DND-41 (cell line): ENCODE data around the gene CNOT11.

ENCODE experiments used
- ATAC-seq: fragments of 200-7000 bp; cut with Tn5 transposase; 3 replicates; pipeline ENCODE4 v1.9.1; 2021; ENCODE audit warnings: low read depth; ENCODE audit not compliant: insufficient read depth
- DNase-seq: peaks from one replicate; pipeline ENCODE4 v3.0.0-alpha.2; 2020
- H2AFZ ChIP-seq: 2 replicates; pipeline ENCODE4 v1.6.0; 2012; ENCODE audit warnings: low read depth, low read length
- H3K27ac ChIP-seq: 2 replicates; pipeline ENCODE4 v1.5.1; 2012; ENCODE audit warnings: low read length, inconsistent platforms
- H3K27me3 ChIP-seq: fragments of 200-600 bp; sonication (generic); 2 replicates; pipeline ENCODE4 v1.6.0; 2012; ENCODE audit warnings: low read length, mild to moderate bottlenecking, inconsistent platforms; ENCODE audit not compliant: insufficient read depth, poor library complexity
- H3K36me3 ChIP-seq: 2 replicates; pipeline ENCODE4 v1.5.1; 2012; ENCODE audit warnings: low read length, inconsistent platforms; ENCODE audit not compliant: insufficient read depth
- H3K4me1 ChIP-seq: 2 replicates; pipeline ENCODE4 v1.5.1; 2012; ENCODE audit warnings: mild to moderate bottlenecking, low read length; ENCODE audit not compliant: insufficient read depth
- H3K4me2 ChIP-seq: 2 replicates; pipeline ENCODE4 v1.6.0; 2012; ENCODE audit warnings: mild to moderate bottlenecking, moderate library complexity, low read length, inconsistent platforms; ENCODE audit not compliant: insufficient read depth
- H3K4me3 ChIP-seq, 2 experiments: fragments of 200-600 bp in 1 of 2; shearing (Covaris generic) in 1 of 2; 2 replicates each; pipeline ENCODE4 v1.5.1; 2012 to 2016; ENCODE audit warnings: inconsistent platforms in 2 of 2, low read length in 2 of 2, mild to moderate bottlenecking in 2 of 2, low read depth in 1 of 2, moderate library complexity in 1 of 2
- H3K79me2 ChIP-seq: 2 replicates; pipeline ENCODE4 v1.6.0; 2012; ENCODE audit warnings: low read length, inconsistent platforms; ENCODE audit not compliant: insufficient read depth
- H3K9ac ChIP-seq: 2 replicates; pipeline ENCODE4 v1.6.0; 2012; ENCODE audit warnings: low read depth, mild to moderate bottlenecking, inconsistent platforms, low read length, moderate library complexity
- H3K9me3 ChIP-seq: 2 replicates; pipeline ENCODE4 v1.5.1; 2012; ENCODE audit warnings: low read length, moderate library complexity, mild to moderate bottlenecking, inconsistent platforms; ENCODE audit not compliant: insufficient read depth, severe bottlenecking
- H4K20me1 ChIP-seq: 2 replicates; pipeline ENCODE4 v1.6.0; 2012; ENCODE audit warnings: low read length; ENCODE audit not compliant: insufficient read depth
- EZH2 ChIP-seq: IDR thresholded peaks from 3 replicates; pipeline ENCODE4 v1.6.1; 2012; ENCODE audit warnings: borderline replicate concordance, low read depth, mild to moderate bottlenecking, moderate library complexity, low read length, inconsistent platforms; ENCODE audit not compliant: severe bottlenecking
- TF ChIP-seq, protein P1 (sequence below): IDR thresholded peaks from 2 replicates; pipeline ENCODE4 v1.5.1; 2012; ENCODE audit warnings: borderline replicate concordance, low read length, moderate library complexity, mild to moderate bottlenecking; ENCODE audit not compliant: poor library complexity, severe bottlenecking; ENCODE audit errors: extremely low read depth

Gene CNOT11

DNA sequence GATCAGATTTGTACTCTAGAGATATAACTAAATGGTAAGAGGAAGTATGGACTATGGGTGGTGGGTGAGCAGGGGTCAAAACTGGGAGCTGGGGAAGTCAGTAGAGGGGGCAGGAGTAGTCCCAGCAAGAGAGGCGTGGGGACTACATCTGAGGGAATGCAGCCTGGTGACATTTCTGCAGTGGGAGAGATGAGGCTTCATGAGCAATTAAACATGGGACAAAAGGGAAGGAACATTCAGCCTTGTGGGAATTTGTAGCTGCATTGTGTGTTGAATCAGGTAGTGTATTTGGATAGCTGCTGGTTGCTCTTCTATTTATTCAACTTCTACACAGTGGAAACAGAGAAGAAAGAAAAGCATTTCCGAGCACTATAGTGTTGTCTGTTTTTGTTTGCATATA is 3.6 kb downstream of the CNOT11 start:
- no peak for ATAC-seq
- no peak for DNase-seq
- Histone ChIP-seq H3K27me3 (no peaks in the 10 kb centered on the region), H3K9me3 (no peaks in the 10 kb centered on the region), H3K79me2 (peaks cover 80% of the 10 kb centered on the region), H3K27ac (0 out of 2 replicates have a peak overlapping the region, but pooled peaks have one; percentile 12), H3K36me3 (peaks cover 51% of the 10 kb centered on the region), H3K4me1 (peaks cover 36% of the 10 kb centered on the region), H3K4me2 (peak overlapping the region; percentile 43; the same call in 1 of the 2 replicates), H3K9ac (no peak overlapping the region), H4K20me1 (peaks cover 25% of the 10 kb centered on the region), H3K4me3 (no peak overlapping the region), H2AFZ (no peak overlapping the region)
- TF ChIP-seq, protein P1, sequence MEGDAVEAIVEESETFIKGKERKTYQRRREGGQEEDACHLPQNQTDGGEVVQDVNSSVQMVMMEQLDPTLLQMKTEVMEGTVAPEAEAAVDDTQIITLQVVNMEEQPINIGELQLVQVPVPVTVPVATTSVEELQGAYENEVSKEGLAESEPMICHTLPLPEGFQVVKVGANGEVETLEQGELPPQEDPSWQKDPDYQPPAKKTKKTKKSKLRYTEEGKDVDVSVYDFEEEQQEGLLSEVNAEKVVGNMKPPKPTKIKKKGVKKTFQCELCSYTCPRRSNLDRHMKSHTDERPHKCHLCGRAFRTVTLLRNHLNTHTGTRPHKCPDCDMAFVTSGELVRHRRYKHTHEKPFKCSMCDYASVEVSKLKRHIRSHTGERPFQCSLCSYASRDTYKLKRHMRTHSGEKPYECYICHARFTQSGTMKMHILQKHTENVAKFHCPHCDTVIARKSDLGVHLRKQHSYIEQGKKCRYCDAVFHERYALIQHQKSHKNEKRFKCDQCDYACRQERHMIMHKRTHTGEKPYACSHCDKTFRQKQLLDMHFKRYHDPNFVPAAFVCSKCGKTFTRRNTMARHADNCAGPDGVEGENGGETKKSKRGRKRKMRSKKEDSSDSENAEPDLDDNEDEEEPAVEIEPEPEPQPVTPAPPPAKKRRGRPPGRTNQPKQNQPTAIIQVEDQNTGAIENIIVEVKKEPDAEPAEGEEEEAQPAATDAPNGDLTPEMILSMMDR: no peak
- TF ChIP-seq EZH2: no peak

- TF ChIP-seq, protein P1: no peak
- TF ChIP-seq EZH2: no peak
- H3K79me2 ChIP-seq: peaks cover 70% of the 10 kb centered on the region
- H3K4me3 ChIP-seq: no peak overlapping the region
- H2AFZ ChIP-seq: no peak overlapping the region
- no peak overlapping the region for H3K9ac ChIP-seq
- H3K27me3 ChIP-seq: no peaks in the 10 kb centered on the region
- H3K27ac ChIP-seq: no peak overlapping the region
- no peak overlapping the region for H3K4me2 ChIP-seq
- peaks cover 24% of the 10 kb centered on the region for H3K4me1 ChIP-seq
- peaks cover 24% of the 10 kb centered on the region for H4K20me1 ChIP-seq
- no peaks in the 10 kb centered on the region for H3K9me3 ChIP-seq
- H3K36me3 ChIP-seq: peaks cover 69% of the 10 kb centered on the region
- DNase-seq (no peak), ATAC-seq (no peak)
These were observed 6.1 kb downstream of the CNOT11 start for GRCh38 chr2:101258804-101259203.

GRCh38 chr2:101262142-101262541 is 9.5 kb downstream of the CNOT11 start:
- Histone ChIP-seq H2AFZ (no peak overlapping the region), H3K4me2 (no peak overlapping the region), H3K9ac (no peak overlapping the region), H3K9me3 (no peaks in the 10 kb centered on the region), H3K27ac (no peak overlapping the region), H3K27me3 (no peaks in the 10 kb centered on the region), H4K20me1 (peaks cover 11% of the 10 kb centered on the region; the same call in 1 of the 2 replicates), H3K4me3 (no peak overlapping the region), H3K4me1 (no peaks in the 10 kb centered on the region), H3K79me2 (peaks cover 41% of the 10 kb centered on the region), H3K36me3 (peaks cover 82% of the 10 kb centered on the region)
- ATAC-seq (no peak), DNase-seq (no peak)
- no peak for TF ChIP-seq EZH2
- TF ChIP-seq, protein P1: no peak
